Fibroblast of skin of right quadriceps (primary cell): ENCODE measurements around the gene CTSO.
"Not testable (repeated sequence)": the region's sequence is repeated elsewhere in the genome, so short reads cannot be mapped to it uniquely, and the experiment has no call there.

Experiments
- DNase-seq: peaks from one replicate; pipeline ENCODE4 v3.0.0-alpha.2; 2013

The CTSO gene

DNA sequence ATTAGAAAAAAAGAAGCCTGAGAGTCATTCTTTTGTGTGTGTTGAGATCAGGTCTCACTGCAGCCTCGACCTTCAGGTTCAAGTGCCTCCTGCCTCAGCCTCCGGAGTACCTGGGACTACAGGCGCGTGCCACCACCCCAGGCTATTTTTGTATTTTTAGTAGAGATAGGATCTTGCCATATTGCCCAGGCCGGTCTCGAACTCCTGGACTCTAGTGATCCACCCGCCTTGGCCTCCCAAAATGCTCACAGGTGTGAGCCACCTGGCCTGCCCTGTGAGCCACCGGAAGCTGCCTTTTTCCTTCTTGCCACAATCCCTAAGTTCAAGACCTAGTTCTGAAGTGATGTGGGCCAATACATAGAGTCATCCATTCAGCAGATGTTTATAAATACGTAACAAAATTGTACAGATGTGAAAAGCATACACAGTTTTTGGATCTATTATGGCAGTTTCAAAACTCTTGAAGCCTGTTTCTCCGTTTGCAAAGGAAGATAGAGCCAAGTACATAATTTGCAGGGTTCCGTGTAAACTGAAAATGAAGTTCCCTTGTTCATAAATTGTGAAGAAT, 536 bp upstream of the CTSO start:
- DNase-seq, result no peak

DNA sequence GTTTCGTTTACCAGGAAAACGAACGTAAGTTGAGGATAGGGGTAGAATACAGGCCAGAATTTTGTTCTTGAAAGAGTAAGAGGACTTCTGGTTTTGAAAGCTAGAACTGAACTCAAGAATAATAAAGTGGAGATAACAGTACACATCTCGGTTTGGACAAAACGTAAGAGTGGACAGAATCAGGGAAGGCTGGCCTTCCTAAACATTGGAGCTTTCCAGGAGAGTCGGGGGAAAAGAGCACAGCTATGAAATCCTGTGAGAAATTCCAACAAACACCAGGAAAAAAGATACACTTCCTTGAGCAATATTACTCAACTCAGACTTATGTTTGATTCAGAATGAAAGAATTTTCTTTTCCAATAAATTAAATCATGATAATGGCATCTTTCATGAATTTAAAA, 1.2 kb downstream of the CTSO start:
- peak; percentile 69 for DNase-seq

DNA sequence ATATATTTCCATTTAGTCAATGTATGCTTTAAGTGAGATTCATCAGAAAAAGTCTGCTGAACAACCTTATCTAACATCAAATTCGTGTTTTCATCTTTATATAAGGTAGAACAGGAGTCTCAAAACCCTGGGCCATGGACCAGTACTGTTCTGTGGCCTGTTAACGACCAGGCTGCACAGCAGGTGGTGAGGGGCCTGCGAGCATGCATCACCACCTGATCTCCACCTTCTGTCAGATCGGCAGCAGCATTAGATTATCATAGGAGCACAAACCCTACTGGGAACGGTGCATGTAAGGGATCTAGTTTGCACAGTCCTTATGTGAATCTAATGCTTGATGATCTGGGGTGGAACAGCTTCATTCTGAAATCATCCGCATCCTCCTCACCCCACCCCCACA, 3.2 kb downstream of the CTSO start:
- no peak for DNase-seq

DNA sequence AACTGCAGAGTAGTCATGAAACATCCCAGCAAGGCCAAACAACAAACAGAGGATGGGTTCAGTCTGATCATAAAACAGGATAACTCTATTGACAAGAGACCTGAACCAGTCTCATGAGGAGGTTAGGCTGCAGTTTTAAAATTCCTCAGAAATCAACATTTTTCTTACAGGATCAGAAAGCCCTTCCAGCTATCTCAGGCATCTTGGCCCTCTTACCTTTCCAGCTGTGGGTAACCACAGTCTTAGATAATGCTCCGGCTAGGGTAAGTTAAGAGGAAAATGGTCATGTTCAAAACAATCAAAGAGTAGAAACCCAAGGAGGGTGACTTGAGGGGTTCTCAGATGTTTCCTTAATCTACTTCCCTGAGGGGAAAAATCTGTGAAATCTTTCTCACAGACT, 5.1 kb downstream of the CTSO start:
- peak; percentile 7 for DNase-seq

DNA sequence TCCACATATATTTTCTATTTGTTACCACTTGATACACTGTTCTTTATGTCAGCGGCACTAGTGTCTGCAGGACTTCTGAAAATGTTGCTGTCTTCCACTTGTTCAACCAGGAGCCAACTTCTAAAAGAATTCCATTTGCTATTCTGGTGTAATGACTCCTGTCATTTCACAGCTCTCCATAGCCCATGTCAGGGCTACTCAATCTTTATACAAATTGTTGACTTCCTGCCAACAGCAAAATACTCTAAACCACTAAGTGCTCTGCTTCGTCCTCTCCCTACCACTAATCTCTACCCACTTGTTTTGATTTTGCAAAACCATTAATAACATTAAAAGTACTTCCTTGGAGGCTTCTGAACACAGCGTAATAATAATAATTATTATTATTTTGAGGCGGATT, 7.2 kb downstream of the CTSO start:
- peak; percentile 70 for DNase-seq

DNA sequence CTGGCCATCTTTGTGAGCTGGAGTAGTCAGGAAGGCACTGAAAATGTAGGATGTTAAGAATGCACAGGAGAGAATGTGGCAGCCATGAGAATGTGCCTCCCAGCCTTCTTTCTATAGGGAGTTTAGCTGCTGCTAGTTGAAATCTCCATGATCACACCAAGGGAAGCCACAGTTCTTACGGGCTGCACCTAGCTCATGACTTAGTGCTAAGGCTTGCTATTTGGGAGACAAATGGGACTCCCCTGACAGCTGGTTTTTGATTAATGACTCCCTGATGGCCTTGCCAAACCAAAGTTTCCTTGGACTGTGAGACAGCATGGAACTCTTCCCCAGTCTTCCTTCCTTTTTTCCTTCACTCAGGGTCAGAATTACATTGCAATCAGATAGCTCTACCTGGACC, 9.2 kb downstream of the CTSO start:
- peak; percentile 34 for DNase-seq

DNA sequence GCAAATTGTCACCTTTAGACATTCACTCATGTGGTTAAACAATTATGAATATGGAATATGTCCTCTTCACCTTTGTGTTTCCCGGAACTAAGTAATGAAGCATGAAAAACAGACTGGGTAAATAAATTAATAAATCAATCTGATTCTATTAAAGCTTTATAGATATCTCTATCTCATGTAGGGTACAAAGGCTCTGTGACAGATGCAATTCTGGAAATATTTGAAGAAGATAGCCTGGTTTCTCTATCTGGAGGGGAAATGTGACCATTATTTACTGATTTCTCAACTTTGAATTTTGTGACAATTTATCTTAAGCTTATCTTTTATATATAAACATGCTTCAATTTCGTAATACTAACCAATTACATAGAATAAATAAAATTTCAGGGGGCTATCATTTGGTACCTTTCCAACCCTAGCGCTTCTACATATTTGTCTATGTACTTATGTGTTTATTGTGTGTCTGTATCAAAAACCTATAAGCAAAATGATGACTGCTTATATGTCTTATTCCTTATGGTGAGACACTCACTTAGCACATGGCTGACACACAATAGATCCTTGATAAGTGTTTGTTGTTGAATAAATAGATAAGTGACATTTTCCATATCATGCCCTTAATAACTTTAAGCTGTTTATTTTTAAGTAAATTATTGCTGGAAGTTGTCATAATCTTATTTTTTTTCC, 9.9 kb downstream of the CTSO start:
- no peak for DNase-seq

DNA sequence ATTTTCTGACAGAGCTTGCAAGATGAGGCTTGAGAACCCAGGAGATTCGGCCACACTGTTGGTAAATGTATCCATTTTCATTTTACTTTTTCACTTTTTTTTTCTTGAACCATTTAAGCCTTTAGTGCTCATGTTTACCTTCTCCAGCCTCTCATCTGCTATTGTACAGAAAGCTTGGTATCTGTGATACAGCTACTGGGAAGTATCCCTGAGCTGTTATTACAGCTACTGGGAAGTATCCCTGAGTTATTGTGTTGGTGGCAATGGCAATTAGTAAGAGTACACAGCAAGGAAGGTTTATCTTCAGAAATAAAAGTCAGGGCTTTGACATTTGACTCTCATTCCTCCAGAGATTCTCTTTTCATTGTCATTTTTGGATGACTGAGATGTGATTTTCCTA, 11.8 kb downstream of the CTSO start:
- no peak for DNase-seq

DNA sequence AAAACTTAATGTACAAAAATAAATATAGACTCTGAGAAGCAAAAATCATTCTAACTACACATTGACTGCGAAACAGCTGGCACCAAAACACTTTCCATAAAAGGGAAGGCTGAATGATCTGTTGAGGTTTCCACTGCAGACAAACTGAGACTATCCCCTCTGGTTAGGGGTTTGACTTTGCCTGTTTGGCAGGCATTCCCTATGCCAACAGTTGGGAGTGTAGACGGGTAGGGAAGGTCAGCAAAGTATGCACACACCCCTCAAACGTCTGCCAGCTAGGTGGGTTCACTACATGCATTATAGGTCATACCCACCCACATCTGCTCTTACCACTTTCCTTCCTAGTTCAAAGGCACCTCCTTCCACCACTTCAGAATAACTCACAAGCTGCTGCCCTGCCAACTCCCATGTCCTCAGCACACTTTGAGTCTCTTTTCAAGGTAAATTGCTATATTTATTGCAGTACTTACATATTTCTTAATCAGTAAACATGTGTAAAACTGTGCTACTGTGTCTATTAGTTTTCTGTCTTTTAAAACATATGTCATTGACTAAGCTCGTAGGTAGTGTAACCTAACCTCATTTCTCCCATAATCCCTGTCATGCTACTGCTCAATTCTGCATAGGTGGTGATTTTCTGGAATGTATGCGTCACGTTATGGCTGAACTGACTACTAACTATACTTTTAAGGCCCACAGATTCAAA, 12.4 kb downstream of the CTSO start:
- DNase-seq, result no peak

DNA sequence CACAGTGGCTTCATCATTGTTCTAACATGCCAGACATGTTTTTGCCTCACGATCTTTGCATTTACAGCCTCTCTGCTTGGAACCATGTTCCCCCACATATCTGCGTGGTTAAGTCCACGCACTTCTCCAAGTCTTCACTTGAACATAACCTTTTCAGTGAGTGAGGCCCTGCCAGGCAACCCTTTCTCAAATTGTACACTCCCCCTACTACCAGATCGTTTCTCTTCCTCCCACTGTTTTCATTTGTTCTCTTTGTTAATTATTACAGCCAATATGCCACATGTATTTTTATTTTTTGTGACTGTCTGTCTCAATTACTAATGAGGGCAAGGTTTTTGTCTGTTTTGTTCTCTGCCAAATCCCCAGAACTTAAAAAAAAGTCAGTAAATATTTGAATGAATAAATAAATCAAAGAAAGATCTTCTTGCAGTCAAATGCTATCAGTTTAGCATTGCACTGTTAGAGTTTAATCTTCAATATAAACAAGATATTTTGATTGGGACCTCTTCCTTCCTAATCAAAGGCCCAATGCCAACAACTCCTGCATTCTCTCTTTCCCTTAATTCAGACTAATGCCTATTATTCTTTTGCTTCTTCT, 18.2 kb downstream of the CTSO start:
- no peak for DNase-seq

DNA sequence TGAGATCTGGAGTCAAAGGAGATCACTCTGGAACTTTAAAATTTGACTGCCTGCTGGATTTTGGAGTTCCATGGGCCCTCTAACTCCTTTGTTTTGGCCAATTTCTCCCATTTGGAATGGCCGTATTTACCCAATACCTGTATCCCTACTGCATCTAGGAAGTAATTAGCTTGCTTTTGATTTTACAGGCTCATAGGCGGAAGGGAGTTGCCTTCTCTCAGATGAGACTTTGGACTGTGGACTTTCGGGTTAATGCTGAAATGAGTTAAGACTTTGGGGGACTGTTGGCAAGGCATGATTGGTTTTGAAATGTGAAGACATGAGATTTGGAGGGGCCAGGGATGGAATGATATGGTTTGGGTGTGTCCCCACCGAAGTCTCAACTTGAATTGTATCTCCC, 19.0 kb downstream of the CTSO start:
- DNase-seq, result not testable (repeated sequence)

DNA sequence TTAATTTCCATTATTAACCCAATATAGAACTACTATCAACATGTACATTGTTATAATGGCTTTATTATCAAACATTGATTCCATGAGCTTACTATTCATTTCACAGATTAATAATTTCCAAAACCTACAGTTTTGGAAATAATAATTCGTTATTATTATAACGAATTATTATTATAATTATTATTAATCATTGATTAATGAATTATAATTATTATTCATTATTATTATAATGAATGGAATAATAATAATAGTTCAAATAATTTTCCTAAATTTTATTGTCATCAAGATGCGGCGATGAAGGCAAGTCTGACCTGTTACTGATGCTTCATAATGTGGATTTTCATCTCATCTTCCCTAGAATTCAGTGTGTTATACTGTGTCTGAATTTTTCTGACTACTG, 22.0 kb downstream of the CTSO start:
- no peak for DNase-seq

DNA sequence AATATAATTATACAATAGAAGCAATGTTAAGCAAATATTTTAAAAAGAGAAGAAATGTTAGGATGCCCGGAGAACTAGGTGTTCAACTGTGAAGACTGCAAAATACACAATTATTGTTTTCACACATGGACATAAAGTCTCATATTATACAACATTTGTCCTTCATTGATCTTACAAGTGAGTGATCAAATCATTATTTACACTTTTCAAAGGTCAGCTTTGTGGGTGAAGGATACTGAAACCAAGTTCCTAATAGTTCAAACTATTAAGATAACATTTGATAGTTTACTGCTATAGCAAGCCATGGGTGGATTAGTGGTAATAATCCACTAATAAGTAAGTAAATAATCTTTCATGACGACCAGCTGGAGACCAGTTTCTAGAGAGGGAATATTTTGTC, 23.3 kb downstream of the CTSO start:
- DNase-seq, result no peak

DNA sequence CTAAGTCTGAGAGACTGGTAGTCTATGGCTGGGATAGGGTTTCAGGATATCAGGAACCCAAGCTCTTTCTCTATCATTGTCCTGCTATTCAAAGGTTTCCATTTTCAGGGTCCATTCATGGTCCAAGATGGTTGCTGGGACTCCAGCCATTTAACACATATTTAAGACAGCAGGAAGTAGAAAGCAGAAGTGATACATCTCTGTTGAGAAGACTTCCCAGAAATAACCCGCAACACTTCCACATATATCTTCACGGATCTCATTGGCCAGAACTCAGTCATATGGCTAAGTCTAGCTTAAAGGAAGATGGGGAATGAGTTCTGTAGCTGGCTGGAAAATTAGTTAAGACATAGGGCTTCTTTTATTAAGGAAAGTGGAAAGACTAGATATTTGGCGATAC, 23.8 kb downstream of the CTSO start:
- no peak for DNase-seq

DNA sequence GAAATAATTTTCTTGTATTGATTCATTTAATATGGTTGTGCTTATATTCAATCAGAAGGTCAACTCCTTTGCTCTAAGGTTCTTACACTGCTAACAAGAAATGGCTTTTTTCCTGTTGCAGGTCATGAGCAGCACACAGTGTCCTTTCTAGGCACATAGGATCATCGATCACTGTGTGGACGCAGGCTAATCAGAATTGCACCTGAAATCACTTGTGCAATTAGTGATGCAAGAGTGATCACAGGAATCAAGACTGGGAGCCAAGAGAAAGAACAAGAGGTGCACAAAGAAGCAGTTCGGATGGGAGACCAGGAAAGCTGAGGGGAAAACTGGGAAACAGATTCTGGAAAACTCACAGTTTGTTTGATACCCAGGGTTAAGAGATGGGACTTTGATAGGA, 29.0 kb downstream of the CTSO start:
- DNase-seq, result no peak

DNA sequence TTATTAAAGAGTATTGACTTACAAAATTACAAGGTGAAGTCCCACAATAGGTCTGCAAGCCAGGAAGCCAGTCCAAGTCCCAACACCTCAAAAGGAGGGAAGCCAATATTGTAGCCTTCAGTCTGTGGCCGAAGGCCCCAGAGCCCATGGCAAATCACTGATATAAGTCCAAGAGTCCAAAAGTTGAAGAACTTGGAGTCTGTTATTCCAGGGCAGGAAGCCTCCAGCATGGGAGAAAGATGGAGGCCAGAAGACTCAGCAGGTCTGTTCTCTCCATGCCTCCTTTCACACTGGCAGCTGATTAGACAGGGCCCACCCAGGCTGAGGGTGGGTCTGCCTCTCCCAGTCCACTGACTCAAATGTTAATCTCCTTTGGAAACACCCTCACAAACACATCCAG, 32.1 kb downstream of the CTSO start:
- DNase-seq, result no peak

DNA sequence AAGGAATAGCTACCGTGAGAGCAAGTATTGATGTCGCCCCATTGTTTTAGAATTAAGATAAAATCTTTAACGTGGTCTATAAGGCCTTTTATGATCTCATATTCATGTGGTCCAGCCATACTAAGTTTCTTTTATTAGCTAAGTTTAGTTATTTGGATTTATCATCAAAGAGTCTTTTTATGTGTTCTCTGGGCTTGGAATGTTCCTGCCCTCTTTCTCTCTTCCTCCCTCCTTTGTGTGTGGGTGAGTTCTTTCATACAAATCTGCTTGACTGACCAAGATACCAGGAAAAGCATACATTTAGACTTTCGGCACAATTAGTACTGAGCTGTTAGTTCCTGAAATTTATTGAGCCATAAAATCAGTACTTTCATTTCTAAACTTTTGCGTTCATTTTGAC, 38.9 kb downstream of the CTSO start:
- DNase-seq, result peak; percentile 14

DNA sequence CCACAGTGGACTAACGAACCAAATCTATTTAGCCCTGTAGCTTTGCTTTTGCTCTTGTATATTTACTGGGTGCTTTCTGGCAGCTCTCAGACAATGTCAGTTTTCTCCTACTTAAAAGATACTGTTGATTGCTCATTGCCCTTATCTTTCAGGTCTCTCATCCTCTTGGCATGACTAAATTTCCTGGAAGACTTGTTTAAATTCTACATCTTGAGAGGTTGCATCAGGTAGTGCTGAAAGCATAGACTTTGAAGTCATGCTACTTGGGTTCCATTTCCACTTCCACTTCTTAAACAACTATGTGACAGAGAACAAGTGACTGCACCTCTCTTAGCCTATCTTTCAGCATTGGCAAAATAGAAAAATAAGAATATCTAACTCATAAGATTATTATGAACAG, 41.8 kb downstream of the CTSO start:
- DNase-seq, result no peak

DNA sequence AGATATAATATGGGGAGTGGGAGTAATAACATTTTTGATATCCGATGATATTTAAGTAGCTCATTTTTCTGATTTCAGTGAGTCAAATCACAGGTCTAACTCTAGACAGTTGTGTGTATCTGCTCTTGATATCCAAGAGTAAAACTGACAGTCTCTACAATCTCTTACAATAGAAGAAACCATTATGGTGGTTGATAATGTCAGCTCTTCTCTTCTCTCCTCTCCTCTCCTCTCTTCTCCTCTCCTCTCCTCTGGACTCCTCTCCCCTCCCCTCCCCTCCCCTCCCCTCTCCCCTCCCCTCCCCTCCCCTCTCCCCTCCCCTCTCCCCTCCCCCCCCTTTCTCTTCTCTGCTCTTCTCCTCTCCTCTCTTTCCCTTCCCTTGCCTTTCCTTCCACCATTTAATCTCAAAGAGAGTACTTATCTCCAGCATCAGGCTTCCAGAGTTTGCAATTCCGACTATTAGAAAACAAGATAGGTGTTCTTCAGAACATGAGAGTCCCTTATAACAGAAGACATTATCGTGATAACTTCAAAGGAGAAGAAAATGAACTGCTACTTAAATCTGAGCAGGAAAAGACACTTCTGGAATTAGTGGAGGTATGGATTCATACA, 43.9 kb downstream of the CTSO start:
- DNase-seq, result no peak

DNA sequence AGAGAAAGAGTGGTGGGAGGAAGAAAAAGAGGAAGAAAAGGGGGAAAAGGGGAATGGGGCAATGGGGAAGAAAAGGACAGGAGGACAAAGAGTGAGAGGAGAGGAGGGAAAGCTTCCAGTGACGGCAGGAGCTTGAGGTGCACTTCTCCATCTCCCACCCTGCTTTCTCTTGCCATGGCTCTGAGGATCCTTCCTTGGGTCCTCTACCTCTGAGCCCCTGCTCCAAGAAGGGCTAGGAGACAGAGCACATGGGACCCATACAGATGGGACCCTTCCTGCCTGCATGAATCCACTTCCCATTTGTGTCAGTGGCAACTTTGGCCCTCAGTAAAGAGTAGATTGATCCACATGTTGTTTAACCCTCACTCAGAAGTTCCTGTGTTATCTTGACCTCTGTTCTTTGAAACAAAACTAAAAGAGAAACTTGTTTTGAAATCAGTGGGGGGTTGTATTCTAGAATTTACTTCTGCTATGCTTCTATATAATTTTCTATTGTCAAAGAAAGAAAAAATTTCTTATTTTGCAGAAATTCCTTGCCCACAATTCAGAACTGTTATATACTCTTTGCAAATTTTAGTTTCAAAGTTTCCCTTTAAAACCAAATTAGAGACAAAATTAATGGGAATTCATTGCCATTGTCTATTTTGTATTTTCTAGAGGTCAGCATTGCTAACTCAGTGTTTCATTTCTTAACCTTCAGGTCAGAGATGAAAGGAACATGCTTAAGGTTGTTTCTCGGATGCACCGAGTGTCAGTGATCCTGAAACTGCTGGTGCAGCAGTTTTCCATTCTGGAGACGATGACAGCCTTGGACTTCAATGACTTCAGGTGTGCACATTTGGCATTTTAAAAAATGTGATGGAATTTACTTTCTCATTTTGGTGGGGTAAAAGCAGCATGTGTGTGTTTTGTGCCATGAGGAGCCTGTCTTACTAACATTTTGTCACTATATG, 45.2 kb downstream of the CTSO start:
- DNase-seq, result no peak

DNA sequence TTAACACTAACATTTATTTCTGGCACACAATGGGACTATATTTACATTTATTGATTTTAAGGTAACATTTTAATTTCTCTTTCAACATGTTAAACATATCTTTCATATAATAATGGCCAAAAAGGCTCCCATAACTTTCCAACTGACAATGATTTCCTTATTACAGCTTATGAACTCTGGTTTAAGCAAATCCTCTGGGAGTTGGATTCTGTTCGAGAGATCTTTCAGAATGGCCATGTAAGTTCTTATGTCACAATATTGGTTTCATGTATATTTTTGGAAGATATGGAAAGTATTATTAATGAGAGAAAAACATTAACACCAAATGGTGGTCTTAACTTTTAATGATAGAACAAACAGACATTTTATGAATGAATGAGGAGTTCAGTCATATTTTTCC, 46.1 kb downstream of the CTSO start:
- no peak for DNase-seq

DNA sequence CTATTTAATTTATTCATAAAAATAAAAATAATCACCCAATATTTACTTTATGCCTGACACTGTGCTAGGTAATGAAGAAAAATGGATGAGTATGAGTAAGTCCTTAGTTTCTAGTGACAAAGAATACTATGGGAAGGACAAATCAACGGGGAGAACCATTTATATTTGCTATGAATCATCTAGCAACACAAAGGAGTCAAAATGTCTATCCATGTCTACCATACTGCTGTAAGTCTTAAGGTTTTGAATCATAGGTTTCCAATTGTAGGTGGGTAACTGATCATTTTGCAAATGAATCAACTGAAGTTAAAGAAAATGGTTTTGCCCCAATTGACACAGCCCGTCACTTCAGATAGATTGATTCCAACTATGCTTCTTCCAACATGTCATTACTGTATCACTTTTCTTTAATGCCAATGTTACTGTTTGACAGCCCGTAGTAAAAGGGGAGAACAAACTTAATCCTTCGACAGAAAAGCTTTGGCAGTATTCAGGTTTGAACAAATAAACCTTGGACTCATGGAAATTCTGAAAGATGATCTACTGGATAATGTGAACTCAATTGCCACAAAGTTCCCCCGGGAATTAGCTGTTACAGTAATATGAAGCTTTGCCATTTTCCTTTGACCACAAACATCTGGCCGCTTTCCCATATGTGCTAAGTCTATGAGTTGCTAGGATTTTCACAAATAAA, 47.0 kb downstream of the CTSO start:
- peak; percentile 100 for DNase-seq
